Large intestine (tissue), 3 donors: Measurements from ENCODE around the gene SNN. TPM values are rescaled to one million over a fixed set of nuclear protein-coding genes. Genes with fewer than 3 reads are reported as not detected.

Experiments used
- DNase-seq, 2 donors: peaks; one replicate each; pipeline versions ENCODE4 v3.0.0 to v3.0.0-alpha.2; 2013
- H3K27ac ChIP-seq: one replicate; pipeline ENCODE4 v1.5.1; 2013; ENCODE audit warnings: low read length
- H3K27me3 ChIP-seq: 2 replicates; pipeline ENCODE4 v1.6.1; 2013; ENCODE audit warnings: low read length; ENCODE audit not compliant: control insufficient read depth, insufficient read depth
- H3K36me3 ChIP-seq: 2 replicates; pipeline ENCODE4 v1.6.1; 2013; ENCODE audit warnings: low read length; ENCODE audit not compliant: control insufficient read depth, insufficient read depth
- H3K4me1 ChIP-seq: one replicate; pipeline ENCODE4 v1.6.1; 2013; ENCODE audit warnings: low read length; ENCODE audit not compliant: control insufficient read depth, insufficient read depth
- H3K4me3 ChIP-seq: one replicate; pipeline ENCODE4 v1.5.1; 2013; ENCODE audit warnings: low read length
- H3K9me3 ChIP-seq: one replicate; pipeline ENCODE4 v1.6.1; 2013; ENCODE audit warnings: mild to moderate bottlenecking, low read depth, low read length, moderate library complexity; ENCODE audit not compliant: control insufficient read depth
- WGBS: methylation state at CpG from one replicate; pipeline ENCODE4 v1.1.5; 2013; ENCODE audit warnings: low lambda C conversion rate; ENCODE audit not compliant: insufficient coverage; 5-methylcytosine and 5-hydroxymethylcytosine counted together
- polyA plus RNA-seq: library from polyadenylated mRNA; unstranded; fragments of 120-200 nt; gene quantifications from one replicate; pipeline ENCODE4 v1.2.1, GENCODE V29; 2013

Gene SNN
- polyA plus RNA-seq, 1 donor: 9.7 TPM

GRCh38 chr16:11719762-11720161 is 51.5 kb downstream of the SNN start:
- Histone ChIP-seq H3K36me3 (peaks cover 40% of the 10 kb centered on the region), H3K27ac (peak overlapping the region; percentile 21), H3K9me3 (no peaks in the 10 kb centered on the region), H3K4me3 (no peak overlapping the region), H3K4me1 (peaks cover 6% of the 10 kb centered on the region), H3K27me3 (no peaks in the 10 kb centered on the region)
- 100% methylated on average over 2 of the region's 4 CpGs for WGBS
- DNase-seq: no peak

DNA sequence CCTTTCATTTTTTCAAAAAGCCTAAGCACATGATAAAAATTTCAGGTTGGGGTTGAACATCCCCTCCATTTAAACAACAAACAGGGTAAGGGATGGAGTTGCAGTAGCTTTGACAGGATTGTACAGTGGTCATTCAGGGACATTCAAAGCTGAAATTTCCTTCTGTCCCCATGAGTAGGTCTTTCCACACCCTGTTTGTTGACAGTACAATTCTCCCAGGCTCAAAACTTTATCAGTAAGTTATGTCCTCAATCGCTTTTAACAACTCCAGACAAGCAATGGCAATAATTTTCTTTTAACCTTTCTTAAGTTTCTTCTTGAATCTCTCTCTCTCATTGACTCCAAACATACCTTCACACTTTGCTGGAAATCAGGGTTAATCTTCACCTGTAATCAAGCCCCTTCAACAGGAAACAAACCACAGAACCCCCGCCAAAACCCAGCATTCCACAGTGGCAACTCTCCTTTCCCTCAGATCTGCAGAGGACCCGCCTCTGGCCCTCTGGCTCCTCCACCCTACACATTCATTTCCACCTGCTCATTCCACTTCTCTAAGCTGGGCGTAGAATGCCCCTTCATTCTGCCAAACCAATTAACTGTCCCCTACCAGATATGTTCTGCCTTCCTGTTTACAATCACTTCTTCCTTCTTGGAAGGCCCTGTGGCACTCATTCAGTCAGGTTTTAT is 53.7 kb downstream of the SNN start:
- no peak overlapping the region for H3K27ac ChIP-seq
- WGBS: 43% methylated on average over 2 of the region's 4 CpGs
- H3K4me1 ChIP-seq: peaks cover 4% of the 10 kb centered on the region
- H3K4me3 ChIP-seq: no peak overlapping the region
- no peaks in the 10 kb centered on the region for H3K9me3 ChIP-seq
- H3K36me3 ChIP-seq: peaks cover 41% of the 10 kb centered on the region
- H3K27me3 ChIP-seq: no peaks in the 10 kb centered on the region
- DNase-seq: no peak

DNA sequence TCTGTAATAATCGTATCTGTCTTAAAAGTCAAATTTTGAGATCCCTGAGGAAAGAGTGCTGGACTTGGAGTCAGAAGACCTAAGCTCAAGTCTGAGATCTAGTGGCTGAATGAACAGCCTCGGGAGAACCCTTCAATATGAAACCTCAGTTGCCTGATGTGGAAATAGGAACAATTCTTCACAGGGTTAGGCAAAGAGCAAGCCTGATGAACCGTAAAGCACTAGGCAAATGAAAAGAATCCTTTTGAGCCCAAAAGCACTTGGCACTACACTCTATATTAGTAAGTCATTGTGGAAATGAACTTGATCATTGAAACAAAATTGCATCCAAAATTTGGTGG is 54.2 kb downstream of the SNN start:
- WGBS: 100% methylated on average over 1 of the region's 3 CpGs
- Histone ChIP-seq H3K27ac (no peak overlapping the region), H3K27me3 (no peaks in the 10 kb centered on the region), H3K4me1 (peaks cover 4% of the 10 kb centered on the region), H3K36me3 (peaks cover 41% of the 10 kb centered on the region), H3K9me3 (no peaks in the 10 kb centered on the region), H3K4me3 (no peak overlapping the region)
- no peak for DNase-seq

DNA sequence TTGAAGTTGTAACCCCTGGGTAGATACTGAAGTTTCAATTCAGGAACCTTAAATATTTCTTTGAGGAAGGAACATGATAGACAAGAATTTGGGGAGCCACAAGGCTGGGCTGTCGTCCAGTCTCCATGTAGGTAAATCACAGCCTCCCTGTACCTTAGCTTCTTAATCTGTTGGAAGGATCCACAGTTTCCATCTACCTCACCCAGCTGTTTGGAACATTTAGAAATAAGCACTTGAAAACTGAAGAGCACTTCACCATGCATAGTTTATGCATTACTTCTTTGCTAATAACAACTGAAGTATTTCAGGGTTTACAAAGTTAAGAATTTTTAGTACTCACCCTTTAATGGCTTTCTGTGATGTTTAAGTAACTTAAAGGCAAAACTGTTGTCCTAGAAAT is 57.2 kb downstream of the SNN start:
- Histone ChIP-seq H3K4me3 (no peak overlapping the region), H3K9me3 (no peaks in the 10 kb centered on the region), H3K4me1 (peaks cover 4% of the 10 kb centered on the region), H3K27me3 (no peaks in the 10 kb centered on the region), H3K27ac (peak overlapping the region; percentile 12), H3K36me3 (peaks cover 52% of the 10 kb centered on the region)
- WGBS: no CpG with 5 or more reads among the region's 1 CpG
- DNase-seq: no peak

- peak; percentile 36 to 62 for DNase-seq
- peaks cover 52% of the 10 kb centered on the region for H3K36me3 ChIP-seq
- WGBS: no CpG with 5 or more reads among the region's 8 CpGs
- peak overlapping the region; percentile 12 for H3K27ac ChIP-seq
- H3K4me1 ChIP-seq: peaks cover 4% of the 10 kb centered on the region
- no peaks in the 10 kb centered on the region for H3K9me3 ChIP-seq
- no peak overlapping the region for H3K4me3 ChIP-seq
- H3K27me3 ChIP-seq: no peaks in the 10 kb centered on the region
These were observed 57.8 kb downstream of the SNN start for GRCh38 chr16:11726008-11726407.

- no peaks in the 10 kb centered on the region for H3K27me3 ChIP-seq
- peaks cover 4% of the 10 kb centered on the region for H3K4me1 ChIP-seq
- H3K4me3 ChIP-seq: no peak overlapping the region
- H3K27ac ChIP-seq: no peak overlapping the region
- peaks cover 64% of the 10 kb centered on the region for H3K36me3 ChIP-seq
- H3K9me3 ChIP-seq: no peaks in the 10 kb centered on the region
- no CpG with 5 or more reads among the region's 4 CpGs for WGBS
- no peak for DNase-seq
These were observed 59.7 kb downstream of the SNN start for GRCh38 chr16:11727796-11728543.

Other genes with a start within 250 kb of the SNN start
- gene LITAF, start 81.5 kb upstream of the SNN start, polyA plus RNA-seq: 43.0 TPM
- 42.5 TPM for gene TXNDC11, start 74.4 kb downstream of the SNN start, polyA plus RNA-seq
- gene ZC3H7A, start 128.8 kb downstream of the SNN start, polyA plus RNA-seq: 50.4 TPM
- gene RSL1D1, start 183.1 kb downstream of the SNN start, polyA plus RNA-seq: 251 TPM
- 78.7 TPM for gene GSPT1, start 247.5 kb downstream of the SNN start, polyA plus RNA-seq